IMR-90 (cell line): ENCODE results near the gene MGLL. TPM values are rescaled to one million over a fixed set of nuclear protein-coding genes. Genes with fewer than 3 reads are reported as not detected.

Source experiments
- ATAC-seq: fragments of 200-7000 bp; cut with Tn5 transposase; 2 replicates; pipeline ENCODE4 v1.9.1; 2020; ENCODE audit warnings: low read depth, mild to moderate bottlenecking, moderate library complexity
- BruUV-seq: library from RNA; stranded (reverse); fragments of 400-500 nt; replicated peaks from 2 replicates; lab custom pipeline; 2021; lab: Mats Ljungman, UMichigan
- CTCF ChIA-PET: fragments of 300-600 bp; formaldehyde crosslinking; extraction: SDS; loops from one replicate; lab custom pipeline; 2021; ENCODE audit warnings: antibody characterized with exemption; lab: Yijun Ruan, JAX
- POLR2A ChIA-PET: fragments of 300-600 bp; sonication (Branson Sonifier 250); formaldehyde crosslinking; loops from one replicate; lab custom pipeline; 2022; ENCODE audit warnings: antibody characterized with exemption; ENCODE audit not compliant: unreplicated experiment; lab: Charles Lee
- DNase-seq: peaks from one replicate; pipeline ENCODE4 v3.0.0; 2013
- H2AFZ ChIP-seq: replicated peaks from 2 replicates; pipeline ENCODE3; 2013; ENCODE audit warnings: low read length, mild to moderate bottlenecking; ENCODE audit not compliant: poor library complexity
- H2AK5ac ChIP-seq: 2 replicates; pipeline ENCODE4 v1.6.1; 2013; ENCODE audit warnings: low read depth, low read length, inconsistent platforms
- H2AK9ac ChIP-seq: replicated peaks from 2 replicates; pipeline ENCODE3; 2013; ENCODE audit warnings: mild to moderate bottlenecking, low read depth, low read length, moderate library complexity; ENCODE audit not compliant: poor library complexity
- H2BK120ac ChIP-seq: 2 replicates; pipeline ENCODE4 v1.6.1; 2013; ENCODE audit warnings: low read depth, low read length, inconsistent platforms
- H2BK15ac ChIP-seq: 3 replicates; pipeline ENCODE4 v1.6.1; 2013; ENCODE audit warnings: low read depth, low read length, inconsistent platforms
- H2BK20ac ChIP-seq: 2 replicates; pipeline ENCODE4 v1.6.1; 2013; ENCODE audit warnings: low read depth, mild to moderate bottlenecking, inconsistent platforms, low read length, moderate library complexity
- H2BK5ac ChIP-seq: 2 replicates; pipeline ENCODE4 v1.6.1; 2013; ENCODE audit warnings: mild to moderate bottlenecking, low read depth, low read length, inconsistent platforms; ENCODE audit not compliant: poor library complexity, severe bottlenecking
- H3K14ac ChIP-seq: replicated peaks from 2 replicates; pipeline ENCODE4 v1.6.1; 2013; ENCODE audit warnings: low read depth, low read length, inconsistent platforms
- H3K18ac ChIP-seq: 2 replicates; pipeline ENCODE4 v1.6.1; 2013; ENCODE audit warnings: low read depth, low read length, control low read depth
- H3K23ac ChIP-seq: 2 replicates; pipeline ENCODE4 v1.6.1; 2013; ENCODE audit warnings: low read depth, low read length, inconsistent platforms
- H3K27ac ChIP-seq: 2 replicates; pipeline ENCODE4 v1.5.1; 2013; ENCODE audit warnings: mild to moderate bottlenecking, control low read depth, low read length; ENCODE audit not compliant: insufficient read depth
- H3K27me3 ChIP-seq: 2 replicates; pipeline ENCODE4 v1.6.1; 2013; ENCODE audit warnings: low read length; ENCODE audit not compliant: control insufficient read depth, insufficient read depth
- H3K36me3 ChIP-seq: 2 replicates; pipeline ENCODE4 v1.6.1; 2013; ENCODE audit warnings: low read length, mixed read lengths; ENCODE audit not compliant: control insufficient read depth, insufficient read depth
- H3K4ac ChIP-seq: 2 replicates; pipeline ENCODE4 v1.6.1; 2013; ENCODE audit warnings: low read depth, low read length, inconsistent platforms
- H3K4me1 ChIP-seq: 2 replicates; pipeline ENCODE4 v1.6.1; 2013; ENCODE audit warnings: low read length, mixed read lengths; ENCODE audit not compliant: control insufficient read depth, insufficient read depth
- H3K4me2 ChIP-seq: 2 replicates; pipeline ENCODE4 v1.6.1; 2013; ENCODE audit warnings: low read depth, mild to moderate bottlenecking, control low read depth, low read length, moderate library complexity
- H3K4me3 ChIP-seq: 2 replicates; pipeline ENCODE4 v1.5.1; 2013; ENCODE audit warnings: low read depth, mild to moderate bottlenecking, control low read depth, low read length, moderate library complexity; ENCODE audit not compliant: insufficient read depth
- H3K56ac ChIP-seq: 2 replicates; pipeline ENCODE4 v1.6.1; 2013; ENCODE audit warnings: low read length, inconsistent platforms; ENCODE audit not compliant: insufficient read depth; ENCODE audit errors: extremely low read depth
- H3K79me1 ChIP-seq, 2 experiments: 2 replicates each; pipeline ENCODE4 v1.6.1; 2013; ENCODE audit warnings: low read length in 2 of 2, inconsistent platforms in 1 of 2, low read depth in 1 of 2
- H3K9ac ChIP-seq: 2 replicates; pipeline ENCODE4 v1.6.1; 2013; ENCODE audit warnings: low read depth, low read length, control low read depth
- H3K9me1 ChIP-seq: 2 replicates; pipeline ENCODE4 v1.6.1; 2013; ENCODE audit warnings: low read length, inconsistent platforms; ENCODE audit not compliant: insufficient read depth
- H3K9me3 ChIP-seq: 2 replicates; pipeline ENCODE4 v1.6.1; 2013; ENCODE audit warnings: low read length; ENCODE audit not compliant: control insufficient read depth, insufficient read depth
- H4K20me1 ChIP-seq: 2 replicates; pipeline ENCODE4 v1.6.1; 2013; ENCODE audit warnings: low read length, inconsistent platforms; ENCODE audit not compliant: insufficient read depth
- H4K5ac ChIP-seq: 2 replicates; pipeline ENCODE4 v1.6.1; 2013; ENCODE audit warnings: mild to moderate bottlenecking, low read depth, low read length, control low read depth
- H4K8ac ChIP-seq, 2 experiments: 2 replicates each; pipeline ENCODE4 v1.6.1; 2013; ENCODE audit warnings: low read depth in 2 of 2, low read length in 2 of 2, control low read depth in 1 of 2, inconsistent platforms in 1 of 2
- H4K91ac ChIP-seq: 2 replicates; pipeline ENCODE4 v1.6.1; 2013; ENCODE audit warnings: low read depth, low read length, inconsistent platforms; ENCODE audit not compliant: insufficient read depth
- BHLHE40 ChIP-seq: fragments of 150-350 bp; IDR thresholded peaks from 2 replicates; pipeline ENCODE4 v1.6.1; 2016; ENCODE audit warnings: mild to moderate bottlenecking, low read depth, low read length
- CEBPB ChIP-seq: IDR thresholded peaks from 2 replicates; pipeline ENCODE4 v1.6.1; 2012; ENCODE audit warnings: low read depth, low read length, improper control_type of control experiment
- CHD1 ChIP-seq: IDR thresholded peaks from 2 replicates; pipeline ENCODE4 v1.6.1; 2012; ENCODE audit warnings: low read depth, low read length, improper control_type of control experiment
- FOS ChIP-seq: fragments of 150-350 bp; IDR thresholded peaks from 2 replicates; pipeline ENCODE4 v1.6.1; 2016; ENCODE audit warnings: low read depth, low read length
- MAFK ChIP-seq: IDR thresholded peaks from 2 replicates; pipeline ENCODE4 v1.6.1; 2012; ENCODE audit warnings: low read depth, low read length, improper control_type of control experiment
- MAZ ChIP-seq: IDR thresholded peaks from 2 replicates; pipeline ENCODE4 v1.6.1; 2012; ENCODE audit warnings: low read depth, mild to moderate bottlenecking, low read length, improper control_type of control experiment, moderate library complexity, borderline replicate concordance
- MXI1 ChIP-seq: IDR thresholded peaks from 2 replicates; pipeline ENCODE4 v1.6.1; 2012; ENCODE audit warnings: low read depth, mild to moderate bottlenecking, low read length, moderate library complexity, borderline replicate concordance
- NFE2L2 ChIP-seq: fragments of 150-350 bp; IDR thresholded peaks from 2 replicates; pipeline ENCODE4 v1.6.1; 2016; ENCODE audit warnings: low read depth, mild to moderate bottlenecking, low read length
- POLR2A ChIP-seq: IDR thresholded peaks from 2 replicates; pipeline ENCODE4 v1.6.1; 2012; ENCODE audit warnings: mild to moderate bottlenecking, low read depth, low read length
- RAD21 ChIP-seq: IDR thresholded peaks from 2 replicates; pipeline ENCODE4 v1.6.1; 2012; ENCODE audit warnings: low read length, improper control_type of control experiment
- RCOR1 ChIP-seq: IDR thresholded peaks from 2 replicates; pipeline ENCODE4 v1.6.1; 2012; ENCODE audit warnings: mild to moderate bottlenecking, low read length, improper control_type of control experiment; ENCODE audit not compliant: insufficient replicate concordance
- RFX5 ChIP-seq: IDR thresholded peaks from 2 replicates; pipeline ENCODE4 v1.8.0; 2012; ENCODE audit warnings: low read depth, mild to moderate bottlenecking, low read length, moderate library complexity
- SMC3 ChIP-seq: fragments of 150-350 bp; IDR thresholded peaks from 2 replicates; pipeline ENCODE4 v1.6.1; 2016; ENCODE audit warnings: low read depth, mild to moderate bottlenecking, antibody characterized with exemption, low read length, moderate library complexity
- WGBS, 2 experiments: methylation state at CpG; one replicate each; pipeline versions ENCODE4 v1.1.5 to v1.1.7; 2013; ENCODE audit warnings: missing lambda C conversion rate in 2 of 2; ENCODE audit not compliant: insufficient read length in 1 of 2; ENCODE audit errors: extremely low coverage in 2 of 2; 5-methylcytosine and 5-hydroxymethylcytosine counted together
- dilution Hi-C: fragments of 300-500 bp; cut with HindIII; formaldehyde crosslinking; loops from one replicate; pipeline ENCODE4 v1.14.3; 2018; ENCODE audit warnings: low sequenced_read_pairs; ENCODE audit not compliant: unreplicated experiment
- in situ Hi-C: fragments of 300-500 bp; cut with MboI; formaldehyde crosslinking; loops from 3 replicates; pipeline ENCODE4 v1.14.3; 2019; ENCODE audit warnings: low sequenced_read_pairs, inconsistent platforms, mixed read lengths
- intact Hi-C: fragments of 100-400 bp; cut with micrococcal nuclease; formaldehyde crosslinking; loops from 2 replicates; pipeline ENCODE4 v1.10.0; 2022
- polyA plus RNA-seq, 3 experiments: library from polyadenylated mRNA; depleted of rRNA; stranded (reverse); fragments of >200 nt; gene quantifications; 2 replicates each; pipeline ENCODE4 v1.2.3, GENCODE V29; 2012; ENCODE audit warnings: low replicate concordance in 1 of 3
- total RNA-seq: library from RNA; depleted of rRNA; stranded (reverse); fragments of >200 nt; gene quantifications from 2 replicates; pipeline ENCODE4 v1.2.3, GENCODE V29; 2012
- TF ChIP-seq, protein P1 (sequence below): fragments of 150-350 bp; IDR thresholded peaks from 2 replicates; pipeline ENCODE4 v1.6.1; 2016; ENCODE audit warnings: low read depth, mild to moderate bottlenecking, low read length, moderate library complexity, borderline replicate concordance
- TF ChIP-seq, protein P2 (sequence below): conservative IDR thresholded peaks from 2 replicates; pipeline ENCODE4 v1.5.1; 2012; ENCODE audit warnings: mild to moderate bottlenecking, low read depth, low read length, improper control_type of control experiment
- TF ChIP-seq, protein P3 (sequence below): fragments of 150-350 bp; IDR thresholded peaks from 2 replicates; pipeline ENCODE4 v1.6.1; 2017; ENCODE audit warnings: mild to moderate bottlenecking, antibody characterized with exemption, low read length, low read depth

MGLL gene
- total and polyA plus RNA-seq, 2 of the 4 experiments (the other 2 are of a cell fraction): 23.7 to 60.6 TPM

DNA sequence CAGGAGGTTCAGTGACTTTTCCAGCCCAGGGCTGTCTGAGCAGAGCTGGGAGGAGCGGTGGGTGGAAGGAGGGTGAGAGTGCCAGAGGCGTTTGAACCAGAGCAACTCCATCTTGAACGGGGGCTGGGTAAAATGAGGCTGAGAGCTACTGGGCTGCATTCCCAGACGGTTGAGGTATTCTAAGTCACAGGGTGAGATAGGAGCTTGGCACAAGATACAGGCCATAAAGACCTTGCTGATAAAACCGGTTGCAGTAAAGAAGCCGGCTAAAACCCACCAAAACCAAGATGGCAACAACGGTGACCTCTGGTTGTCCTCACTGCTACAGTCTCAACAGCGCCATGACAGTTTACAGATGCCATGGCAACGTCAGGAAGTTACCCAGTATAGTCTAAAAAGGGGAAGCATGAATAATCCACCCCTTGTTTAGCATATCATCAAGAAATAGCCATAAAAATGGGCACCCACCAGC, 89.4 kb downstream of the MGLL start:
- Histone ChIP-seq H2BK15ac (no peak overlapping the region), H3K18ac (no peak overlapping the region), H3K79me1 (peaks cover 42 to 68% of the 10 kb centered on the region in 2 experiments), H3K4ac (peak overlapping the region; percentile 29; the same call in 1 of the 2 replicates), H3K4me2 (no peak overlapping the region), H3K9me3 (no peaks in the 10 kb centered on the region), H2BK5ac (no peak overlapping the region), H2AFZ (no peak overlapping the region), H3K4me3 (no peak overlapping the region), H3K27me3 (no peaks in the 10 kb centered on the region), H3K4me1 (peaks cover 20% of the 10 kb centered on the region), H2BK120ac (0 out of 2 replicates have a peak overlapping the region, but pooled peaks have one; percentile 8), H2BK20ac (no peak overlapping the region; the same call in 1 of the 2 replicates), H3K36me3 (no peaks in the 10 kb centered on the region; the same call in 1 of the 2 replicates), H4K20me1 (no peaks in the 10 kb centered on the region), H4K91ac (no peak overlapping the region), H3K23ac (no peak overlapping the region), H2AK9ac (no peak overlapping the region), H3K9ac (no peak overlapping the region), H4K8ac (peak overlapping the region in 1 of 2 experiments; percentile 1; a peak in 1 of 4 replicates), H2AK5ac (peak overlapping the region; percentile 68; the same call in 1 of the 2 replicates), H3K27ac (no peak overlapping the region), H4K5ac (no peak overlapping the region), H3K56ac (no peak overlapping the region), H3K14ac (no peak overlapping the region; the same call in 1 of the 2 replicates), H3K9me1 (peaks cover 37% of the 10 kb centered on the region)
- intact Hi-C loops: no loop called here
- ChIA-PET POLR2A (no interaction called here), CTCF (no interaction called here)
- dilution Hi-C loops: no loop called here
- in situ Hi-C loops: no loop called here
- no peak for TF ChIP-seq RCOR1
- TF ChIP-seq POLR2A: no peak
- TF ChIP-seq BHLHE40: no peak
- TF ChIP-seq, protein P1, sequence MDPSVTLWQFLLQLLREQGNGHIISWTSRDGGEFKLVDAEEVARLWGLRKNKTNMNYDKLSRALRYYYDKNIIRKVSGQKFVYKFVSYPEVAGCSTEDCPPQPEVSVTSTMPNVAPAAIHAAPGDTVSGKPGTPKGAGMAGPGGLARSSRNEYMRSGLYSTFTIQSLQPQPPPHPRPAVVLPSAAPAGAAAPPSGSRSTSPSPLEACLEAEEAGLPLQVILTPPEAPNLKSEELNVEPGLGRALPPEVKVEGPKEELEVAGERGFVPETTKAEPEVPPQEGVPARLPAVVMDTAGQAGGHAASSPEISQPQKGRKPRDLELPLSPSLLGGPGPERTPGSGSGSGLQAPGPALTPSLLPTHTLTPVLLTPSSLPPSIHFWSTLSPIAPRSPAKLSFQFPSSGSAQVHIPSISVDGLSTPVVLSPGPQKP: no peak
- TF ChIP-seq, protein P2, sequence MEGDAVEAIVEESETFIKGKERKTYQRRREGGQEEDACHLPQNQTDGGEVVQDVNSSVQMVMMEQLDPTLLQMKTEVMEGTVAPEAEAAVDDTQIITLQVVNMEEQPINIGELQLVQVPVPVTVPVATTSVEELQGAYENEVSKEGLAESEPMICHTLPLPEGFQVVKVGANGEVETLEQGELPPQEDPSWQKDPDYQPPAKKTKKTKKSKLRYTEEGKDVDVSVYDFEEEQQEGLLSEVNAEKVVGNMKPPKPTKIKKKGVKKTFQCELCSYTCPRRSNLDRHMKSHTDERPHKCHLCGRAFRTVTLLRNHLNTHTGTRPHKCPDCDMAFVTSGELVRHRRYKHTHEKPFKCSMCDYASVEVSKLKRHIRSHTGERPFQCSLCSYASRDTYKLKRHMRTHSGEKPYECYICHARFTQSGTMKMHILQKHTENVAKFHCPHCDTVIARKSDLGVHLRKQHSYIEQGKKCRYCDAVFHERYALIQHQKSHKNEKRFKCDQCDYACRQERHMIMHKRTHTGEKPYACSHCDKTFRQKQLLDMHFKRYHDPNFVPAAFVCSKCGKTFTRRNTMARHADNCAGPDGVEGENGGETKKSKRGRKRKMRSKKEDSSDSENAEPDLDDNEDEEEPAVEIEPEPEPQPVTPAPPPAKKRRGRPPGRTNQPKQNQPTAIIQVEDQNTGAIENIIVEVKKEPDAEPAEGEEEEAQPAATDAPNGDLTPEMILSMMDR: no peak
- no peak for TF ChIP-seq CEBPB
- no peak for TF ChIP-seq NFE2L2
- TF ChIP-seq CHD1: no peak
- TF ChIP-seq, protein P3, sequence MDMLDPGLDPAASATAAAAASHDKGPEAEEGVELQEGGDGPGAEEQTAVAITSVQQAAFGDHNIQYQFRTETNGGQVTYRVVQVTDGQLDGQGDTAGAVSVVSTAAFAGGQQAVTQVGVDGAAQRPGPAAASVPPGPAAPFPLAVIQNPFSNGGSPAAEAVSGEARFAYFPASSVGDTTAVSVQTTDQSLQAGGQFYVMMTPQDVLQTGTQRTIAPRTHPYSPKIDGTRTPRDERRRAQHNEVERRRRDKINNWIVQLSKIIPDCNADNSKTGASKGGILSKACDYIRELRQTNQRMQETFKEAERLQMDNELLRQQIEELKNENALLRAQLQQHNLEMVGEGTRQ: no peak
- TF ChIP-seq MAFK: no peak
- TF ChIP-seq SMC3: no peak
- TF ChIP-seq MXI1: no peak
- TF ChIP-seq FOS: no peak
- no peak for TF ChIP-seq RAD21
- TF ChIP-seq RFX5: no peak
- no peak for TF ChIP-seq MAZ
- DNase-seq: no peak
- BruUV-seq: no TSS peak
- WGBS, 2 experiments: 82% methylated on average over 5 of the region's 9 CpGs; no CpG with 5 or more reads in 1 of the 2 experiments
- no peak for ATAC-seq
